ENCODE results near the gene TPGS1. TPM values are rescaled to one million over a fixed set of nuclear protein-coding genes. Genes with fewer than 3 reads are reported as not detected.

The TPGS1 gene
- total RNA-seq, 1 donor from 2014 or later: 19.9 TPM

DNA sequence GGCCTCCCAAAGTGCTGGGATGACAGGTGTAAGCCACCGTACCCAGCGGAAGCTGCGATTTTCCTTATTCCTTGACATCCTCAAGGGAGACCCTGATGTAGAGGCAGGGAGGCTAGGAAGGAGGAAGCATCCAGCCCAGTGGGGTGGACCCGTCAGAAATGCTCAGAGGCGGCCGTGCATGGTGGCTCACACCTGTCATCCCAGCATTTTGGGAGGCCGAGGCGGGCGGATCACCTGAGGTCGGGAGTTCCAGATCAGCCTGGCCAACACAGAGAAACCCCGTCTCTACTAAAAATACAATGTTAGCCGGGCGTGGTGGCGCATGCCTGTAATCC is 48.1 kb downstream of the TPGS1 start:
- TF ChIP-seq, protein P1, sequence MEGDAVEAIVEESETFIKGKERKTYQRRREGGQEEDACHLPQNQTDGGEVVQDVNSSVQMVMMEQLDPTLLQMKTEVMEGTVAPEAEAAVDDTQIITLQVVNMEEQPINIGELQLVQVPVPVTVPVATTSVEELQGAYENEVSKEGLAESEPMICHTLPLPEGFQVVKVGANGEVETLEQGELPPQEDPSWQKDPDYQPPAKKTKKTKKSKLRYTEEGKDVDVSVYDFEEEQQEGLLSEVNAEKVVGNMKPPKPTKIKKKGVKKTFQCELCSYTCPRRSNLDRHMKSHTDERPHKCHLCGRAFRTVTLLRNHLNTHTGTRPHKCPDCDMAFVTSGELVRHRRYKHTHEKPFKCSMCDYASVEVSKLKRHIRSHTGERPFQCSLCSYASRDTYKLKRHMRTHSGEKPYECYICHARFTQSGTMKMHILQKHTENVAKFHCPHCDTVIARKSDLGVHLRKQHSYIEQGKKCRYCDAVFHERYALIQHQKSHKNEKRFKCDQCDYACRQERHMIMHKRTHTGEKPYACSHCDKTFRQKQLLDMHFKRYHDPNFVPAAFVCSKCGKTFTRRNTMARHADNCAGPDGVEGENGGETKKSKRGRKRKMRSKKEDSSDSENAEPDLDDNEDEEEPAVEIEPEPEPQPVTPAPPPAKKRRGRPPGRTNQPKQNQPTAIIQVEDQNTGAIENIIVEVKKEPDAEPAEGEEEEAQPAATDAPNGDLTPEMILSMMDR (IDR thresholded peaks at IDR 0.05): no peak
- peaks cover 10% of the 10 kb centered on the region for H3K4me1 ChIP-seq
- no peaks in the 10 kb centered on the region for H3K36me3 ChIP-seq
- intact Hi-C loops (cut with DNase I): no loop called here
- ATAC-seq (no peak), DNase-seq (no peak)
- H3K27ac ChIP-seq: no peak overlapping the region
- H3K27me3 ChIP-seq: no peaks in the 10 kb centered on the region
- H3K4me3 ChIP-seq: no peak overlapping the region
- H3K9me3 ChIP-seq: no peaks in the 10 kb centered on the region

DNA sequence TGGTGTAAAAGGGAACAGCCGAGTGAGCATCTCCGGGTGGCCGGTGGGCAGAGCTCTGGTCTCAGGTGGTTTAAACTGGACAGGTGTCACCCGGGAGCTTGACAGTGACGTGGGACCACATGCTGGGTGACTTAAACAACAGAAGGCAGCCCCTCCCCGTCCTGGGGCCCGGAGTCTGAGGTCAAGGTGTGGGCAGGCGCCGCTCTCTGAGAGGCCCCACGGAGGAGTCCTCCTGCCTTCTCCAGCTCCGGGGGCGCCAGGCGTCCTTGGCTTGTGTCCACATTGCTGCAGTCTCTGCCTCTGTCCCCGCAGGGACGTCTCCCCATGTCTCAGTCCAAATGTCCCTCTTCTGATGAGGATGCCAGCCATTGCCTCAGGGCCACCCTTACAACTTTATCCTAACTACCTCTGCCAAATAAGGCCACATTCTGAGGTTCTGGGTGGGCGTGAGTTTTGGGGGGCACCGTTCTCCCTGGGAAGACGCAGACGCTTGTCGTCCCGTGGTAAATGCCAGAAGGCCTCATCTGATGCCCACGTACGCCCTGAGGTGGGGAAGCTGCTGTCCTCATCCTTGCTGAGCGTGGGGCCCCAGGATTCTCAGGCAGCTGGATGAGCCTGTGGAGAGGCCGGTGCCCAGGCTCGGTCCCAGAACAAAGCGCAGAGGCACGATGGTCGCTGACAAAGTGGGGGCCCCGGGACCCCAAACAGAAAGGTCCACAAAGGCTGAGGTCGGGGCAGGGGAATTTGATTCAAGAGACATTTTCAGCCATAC is 49.5 kb downstream of the TPGS1 start:
- peak overlapping the region; percentile 60 for H3K27ac ChIP-seq
- no peaks in the 10 kb centered on the region for H3K36me3 ChIP-seq
- DNase-seq (no peak), ATAC-seq (no peak)
- H3K4me1 ChIP-seq: peaks cover 10% of the 10 kb centered on the region
- H3K27me3 ChIP-seq: no peaks in the 10 kb centered on the region
- intact Hi-C loops (cut with DNase I): no loop called here
- TF ChIP-seq, protein P1 (IDR thresholded peaks at IDR 0.05): no peak
- no peaks in the 10 kb centered on the region for H3K9me3 ChIP-seq
- no peak overlapping the region for H3K4me3 ChIP-seq

DNA sequence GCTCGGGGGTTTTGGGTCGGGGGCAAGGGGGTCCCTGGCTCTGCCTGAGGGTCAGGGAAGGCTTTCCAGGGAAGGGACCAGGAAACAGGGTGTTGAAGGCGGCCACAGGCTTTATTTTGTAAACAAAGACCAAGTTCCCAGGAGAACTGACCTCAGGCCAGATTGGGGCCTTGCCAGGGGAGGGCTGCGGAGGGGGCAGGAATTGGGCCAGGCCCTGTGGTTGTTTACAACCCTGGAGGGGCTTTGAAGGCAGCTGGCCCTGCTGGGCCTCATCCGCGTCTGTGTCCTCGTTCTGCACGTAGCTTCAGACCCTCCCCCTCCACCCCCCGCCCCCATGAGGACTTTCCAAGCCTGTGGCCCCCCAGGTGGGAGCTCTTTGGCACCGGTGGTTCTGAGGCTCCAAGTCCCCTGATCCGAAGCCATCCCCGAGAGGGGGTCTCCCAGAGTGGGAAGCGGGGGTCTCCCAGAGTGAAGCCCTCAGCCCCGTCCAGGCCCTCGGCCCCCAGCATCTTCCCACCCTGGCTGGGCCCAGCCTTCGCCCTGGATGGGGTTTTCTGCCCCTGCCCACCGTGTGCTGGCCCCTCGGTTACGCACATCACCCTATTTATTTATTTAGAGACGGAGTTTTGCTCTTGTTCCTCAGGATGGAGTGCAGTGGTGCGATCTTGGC is 51.6 kb downstream of the TPGS1 start:
- Histone ChIP-seq H3K4me1 (peaks cover 10% of the 10 kb centered on the region), H3K27ac (no peak overlapping the region), H3K9me3 (no peaks in the 10 kb centered on the region), H3K27me3 (no peaks in the 10 kb centered on the region), H3K36me3 (no peaks in the 10 kb centered on the region), H3K4me3 (no peak overlapping the region)
- TF ChIP-seq, protein P1 (IDR thresholded peaks at IDR 0.05): no peak
- peak; percentile 67 for DNase-seq
- ATAC-seq: peak; percentile 2
- intact Hi-C loops (cut with DNase I): no loop called here

DNA sequence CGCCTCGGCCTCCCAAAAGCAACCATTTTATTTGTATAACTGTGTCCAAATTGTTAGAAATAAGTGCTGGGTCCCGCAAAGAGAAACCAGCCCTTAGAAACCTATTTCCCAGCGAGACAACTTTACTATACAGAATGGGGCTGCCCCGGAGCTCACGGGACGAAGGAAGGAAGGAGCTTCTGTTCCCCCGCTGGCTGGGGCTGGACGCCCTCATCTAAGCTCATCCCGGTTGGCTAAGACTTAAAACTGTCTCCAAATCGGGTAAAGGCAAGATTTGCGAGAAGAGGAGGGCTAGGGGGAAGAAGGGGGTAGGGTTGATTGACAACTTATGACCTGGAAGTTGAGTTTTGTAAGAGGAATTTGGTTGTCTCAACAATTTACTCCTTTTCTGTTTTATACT is 52.8 kb downstream of the TPGS1 start:
- DNase-seq (no peak), ATAC-seq (no peak)
- intact Hi-C loops (cut with DNase I): no loop called here
- Histone ChIP-seq H3K9me3 (no peaks in the 10 kb centered on the region), H3K4me3 (no peak overlapping the region), H3K27me3 (no peaks in the 10 kb centered on the region), H3K4me1 (peaks cover 10% of the 10 kb centered on the region), H3K36me3 (no peaks in the 10 kb centered on the region), H3K27ac (no peak overlapping the region)
- TF ChIP-seq, protein P1 (IDR thresholded peaks at IDR 0.05): no peak

DNA sequence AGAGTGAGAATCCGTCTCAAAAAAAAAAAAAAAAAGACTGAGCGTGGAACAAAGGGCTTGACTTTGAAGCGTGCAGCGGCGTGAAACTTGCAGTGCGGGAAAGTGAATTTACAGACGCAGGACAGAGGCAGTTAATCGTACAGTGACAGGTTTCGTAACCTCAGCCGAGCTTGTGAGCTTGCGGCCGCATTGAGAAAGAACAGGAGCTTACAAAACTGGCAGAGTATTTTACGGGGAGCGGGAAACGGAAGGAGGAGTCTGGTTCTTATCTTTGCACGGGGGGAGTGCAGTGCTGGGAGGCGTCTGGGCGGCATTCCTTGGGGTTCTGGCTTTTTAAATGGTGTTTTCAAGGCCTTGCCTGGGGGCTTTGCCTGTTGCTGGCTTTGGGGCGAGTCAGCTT is 59.1 kb downstream of the TPGS1 start:
- DNase-seq (peak; percentile 64), ATAC-seq (peak; percentile 75)
- intact Hi-C loops (cut with DNase I): no loop called here
- TF ChIP-seq, protein P1 (IDR thresholded peaks at IDR 0.05): no peak
- H3K4me1 ChIP-seq: peaks cover 6% of the 10 kb centered on the region
- H3K27ac ChIP-seq: no peak overlapping the region
- H3K27me3 ChIP-seq: no peaks in the 10 kb centered on the region
- no peak overlapping the region for H3K4me3 ChIP-seq
- H3K36me3 ChIP-seq: no peaks in the 10 kb centered on the region
- H3K9me3 ChIP-seq: no peaks in the 10 kb centered on the region
